ENCODE measurements around the gene PTBP1.

GRCh38 chr19:784541-784940, 12.7 kb upstream of the PTBP1 start:
- TF ChIP-seq CTCF (IDR thresholded peaks at IDR 0.05; ENCODE audit: low read depth, low read length, missing input control) (no peak), JUND (IDR thresholded peaks at IDR 0.05) (no peak), SP1 (IDR thresholded peaks at IDR 0.05) (no peak), REST (IDR thresholded peaks at IDR 0.05) (no peak), YY1 (IDR thresholded peaks at IDR 0.05) (no peak), MAX (IDR thresholded peaks at IDR 0.05) (no peak), TAF1 (conservative IDR thresholded peaks at IDR 0.05) (no peak), EGR1 (IDR thresholded peaks at IDR 0.05; ENCODE audit: low read depth in 2 of 2) (no peak)

Data from liver (tissue), 3 donors.